A673 (cell line): ENCODE results near the gene TMEM240. TPM values are rescaled to one million over a fixed set of nuclear protein-coding genes. Genes with fewer than 3 reads are reported as not detected.
"Not testable (repeated sequence)": the region's sequence is repeated elsewhere in the genome, so short reads cannot be mapped to it uniquely, and the experiment has no call there.

Source experiments
- BruUV-seq: library from RNA; stranded (reverse); fragments of 400-500 nt; replicated peaks from 2 replicates; lab custom pipeline; 2021; lab: Mats Ljungman, UMichigan
- CTCF ChIA-PET: fragments of 300-600 bp; sonication (Branson Sonifier 250); formaldehyde crosslinking; loops from one replicate; lab custom pipeline; 2022; ENCODE audit warnings: antibody characterized with exemption; lab: Charles Lee
- POLR2A ChIA-PET: fragments of 300-600 bp; sonication (Branson Sonifier 250); formaldehyde crosslinking; loops from one replicate; lab custom pipeline; 2022; ENCODE audit warnings: antibody characterized with exemption; ENCODE audit not compliant: low non-redundant PET; lab: Charles Lee
- DNase-seq: peaks from one replicate; pipeline ENCODE4 v3.0.0-alpha.2; 2015; ENCODE audit warnings: low spot score
- H3K27ac ChIP-seq: fragments of 200-600 bp; sonication (generic); 2 replicates; pipeline ENCODE4 v1.5.1; 2016; ENCODE audit warnings: mixed run types, low read depth, mild to moderate bottlenecking, mixed read lengths, antibody characterized with exemption, low read length; ENCODE audit not compliant: poor library complexity, severe bottlenecking
- H3K27me3 ChIP-seq: fragments of 200-600 bp; sonication (generic); replicated peaks from 2 replicates; pipeline ENCODE4 v1.6.1; 2017; ENCODE audit warnings: mixed run types, low read depth, mild to moderate bottlenecking, mixed read lengths, antibody characterized with exemption, low read length; ENCODE audit not compliant: insufficient read depth, poor library complexity
- H3K36me3 ChIP-seq: fragments of 200-600 bp; sonication (generic); 2 replicates; pipeline ENCODE4 v1.6.1; 2016; ENCODE audit warnings: mixed run types, mild to moderate bottlenecking, mixed read lengths, antibody characterized with exemption, low read length; ENCODE audit not compliant: insufficient read depth, poor library complexity, severe bottlenecking
- H3K4me1 ChIP-seq: fragments of 200-600 bp; sonication (generic); 2 replicates; pipeline ENCODE4 v1.6.1; 2017; ENCODE audit warnings: mixed run types, mild to moderate bottlenecking, mixed read lengths, antibody characterized with exemption, low read length; ENCODE audit not compliant: insufficient read depth, poor library complexity, severe bottlenecking
- H3K4me3 ChIP-seq: fragments of 200-600 bp; sonication (generic); 2 replicates; pipeline ENCODE4 v1.5.1; 2016; ENCODE audit warnings: low read depth, mixed run types, mild to moderate bottlenecking, mixed read lengths, low read length; ENCODE audit not compliant: poor library complexity, severe bottlenecking
- H3K9me3 ChIP-seq: fragments of 200-600 bp; sonication (generic); 2 replicates; pipeline ENCODE4 v1.6.1; 2016; ENCODE audit warnings: mixed run types, low read depth, mild to moderate bottlenecking, mixed read lengths, antibody characterized with exemption, low read length; ENCODE audit not compliant: poor library complexity, severe bottlenecking
- EZH2 ChIP-seq: fragments of 200-600 bp; sonication (generic); IDR thresholded peaks from 2 replicates; pipeline ENCODE4 v1.6.1; 2017; ENCODE audit warnings: borderline replicate concordance, low read depth, mild to moderate bottlenecking, mixed read lengths, antibody characterized with exemption, low read length; ENCODE audit not compliant: poor library complexity, severe bottlenecking
- intact Hi-C: fragments of 100-400 bp; cut with micrococcal nuclease; formaldehyde crosslinking; loops from one replicate; pipeline ENCODE4 v1.10.0; 2022; ENCODE audit not compliant: unreplicated experiment
- total RNA-seq: library from RNA; stranded (reverse); gene quantifications from 2 replicates; pipeline ENCODE4 v1.2.3, GENCODE V29; 2021
- TF ChIP-seq, protein P1 (sequence below): fragments of 300-800, 200-600 bp; sonication (generic); conservative IDR thresholded peaks from 2 replicates; pipeline ENCODE4 v1.5.1; 2017; ENCODE audit warnings: low read depth, mild to moderate bottlenecking, antibody characterized with exemption, low read length, moderate library complexity, mixed read lengths

The TMEM240 gene
- total RNA-seq, 1 experiment from 2014 or later, result 6.8 TPM

GRCh38 chr1:1521331-1521730 lies 19.1 kb downstream of the TMEM240 start:
- TF ChIP-seq, protein P1, sequence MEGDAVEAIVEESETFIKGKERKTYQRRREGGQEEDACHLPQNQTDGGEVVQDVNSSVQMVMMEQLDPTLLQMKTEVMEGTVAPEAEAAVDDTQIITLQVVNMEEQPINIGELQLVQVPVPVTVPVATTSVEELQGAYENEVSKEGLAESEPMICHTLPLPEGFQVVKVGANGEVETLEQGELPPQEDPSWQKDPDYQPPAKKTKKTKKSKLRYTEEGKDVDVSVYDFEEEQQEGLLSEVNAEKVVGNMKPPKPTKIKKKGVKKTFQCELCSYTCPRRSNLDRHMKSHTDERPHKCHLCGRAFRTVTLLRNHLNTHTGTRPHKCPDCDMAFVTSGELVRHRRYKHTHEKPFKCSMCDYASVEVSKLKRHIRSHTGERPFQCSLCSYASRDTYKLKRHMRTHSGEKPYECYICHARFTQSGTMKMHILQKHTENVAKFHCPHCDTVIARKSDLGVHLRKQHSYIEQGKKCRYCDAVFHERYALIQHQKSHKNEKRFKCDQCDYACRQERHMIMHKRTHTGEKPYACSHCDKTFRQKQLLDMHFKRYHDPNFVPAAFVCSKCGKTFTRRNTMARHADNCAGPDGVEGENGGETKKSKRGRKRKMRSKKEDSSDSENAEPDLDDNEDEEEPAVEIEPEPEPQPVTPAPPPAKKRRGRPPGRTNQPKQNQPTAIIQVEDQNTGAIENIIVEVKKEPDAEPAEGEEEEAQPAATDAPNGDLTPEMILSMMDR, result no peak
- no peak for TF ChIP-seq EZH2
- intact Hi-C loops, result no loop called here
- Histone ChIP-seq H3K27me3 (no peaks in the 10 kb centered on the region), H3K4me1 (no peaks in the 10 kb centered on the region), H3K27ac (no peak overlapping the region), H3K36me3 (peaks cover 11% of the 10 kb centered on the region), H3K4me3 (no peak overlapping the region), H3K9me3 (no peaks in the 10 kb centered on the region)
- POLR2A ChIA-PET, result no interaction called here
- CTCF ChIA-PET, result interaction anchor here (0.7 kb wide), 1 partner anchor 133 kb away, joined by 3 read pairs; no protein-coding TSS in a partner anchor
- no TSS peak for BruUV-seq
- DNase-seq, result no peak

GRCh38 chr1:1519805-1520505 lies 20.5 kb downstream of the TMEM240 start:
- intact Hi-C loops, H3K9me3 ChIP-seq, H3K27ac ChIP-seq, POLR2A ChIA-PET, H3K4me1 ChIP-seq, H3K4me3 ChIP-seq, H3K27me3 ChIP-seq, BruUV-seq, DNase-seq: not testable (repeated sequence)
- H3K36me3 ChIP-seq, result peaks cover 11% of the 10 kb centered on the region
- CTCF ChIA-PET, result interaction anchor here (0.5 kb wide), 1 partner anchor 615 kb away, joined by 8 read pairs; no protein-coding TSS in a partner anchor

GRCh38 chr1:1518621-1519007 lies 21.8 kb downstream of the TMEM240 start:
- POLR2A ChIA-PET, H3K4me3 ChIP-seq, H3K27me3 ChIP-seq, BruUV-seq, H3K4me1 ChIP-seq, CTCF ChIA-PET, DNase-seq, H3K9me3 ChIP-seq, intact Hi-C loops, H3K27ac ChIP-seq: not testable (repeated sequence)
- H3K36me3 ChIP-seq, result peaks cover 11% of the 10 kb centered on the region

- no peak for DNase-seq
- POLR2A ChIA-PET, result no interaction called here
- no peaks in the 10 kb centered on the region for H3K9me3 ChIP-seq
- no peaks in the 10 kb centered on the region for H3K27me3 ChIP-seq
- intact Hi-C loops, result no loop called here
- CTCF ChIA-PET, result no interaction called here
- peaks cover 11% of the 10 kb centered on the region for H3K36me3 ChIP-seq
- no peak for TF ChIP-seq EZH2
- TF ChIP-seq, protein P1, result no peak
- no peaks in the 10 kb centered on the region for H3K4me1 ChIP-seq
- H3K4me3 ChIP-seq, result no peak overlapping the region
- BruUV-seq, result no TSS peak
- H3K27ac ChIP-seq, result no peak overlapping the region
Measured at GRCh38 chr1:1517973-1518620, 22.3 kb downstream of the TMEM240 start.

- DNase-seq, H3K27ac ChIP-seq, H3K9me3 ChIP-seq, H3K4me3 ChIP-seq, H3K27me3 ChIP-seq, BruUV-seq, intact Hi-C loops, CTCF ChIA-PET, H3K4me1 ChIP-seq, POLR2A ChIA-PET: not testable (repeated sequence)
- peaks cover 11% of the 10 kb centered on the region for H3K36me3 ChIP-seq
Measured at GRCh38 chr1:1516923-1517322, 23.5 kb downstream of the TMEM240 start.

- CTCF ChIA-PET, DNase-seq, H3K4me3 ChIP-seq, intact Hi-C loops, POLR2A ChIA-PET, H3K27me3 ChIP-seq, H3K4me1 ChIP-seq, H3K27ac ChIP-seq, H3K9me3 ChIP-seq, BruUV-seq, H3K36me3 ChIP-seq: not testable (repeated sequence)
Measured at GRCh38 chr1:1514376-1514775, 26.0 kb downstream of the TMEM240 start.
